ENCODE results near the gene VPS35L. TPM values are rescaled to one million over a fixed set of nuclear protein-coding genes. Genes with fewer than 3 reads are reported as not detected.

The VPS35L gene
- total and polyA plus RNA-seq, 2 experiments from 2014 or later: 47.5 to 52.8 TPM

GRCh38 chr16:19708296-19709205, 153.0 kb downstream of the VPS35L start:
- H3K9me3 ChIP-seq (ENCODE audit: low read depth): no peaks in the 10 kb centered on the region
- H3K27ac ChIP-seq: no peak overlapping the region
- no peak overlapping the region for H3K4me3 ChIP-seq
- H3K36me3 ChIP-seq (replicated peaks; ENCODE audit: insufficient read depth, low read depth): no peaks in the 10 kb centered on the region
- no peaks in the 10 kb centered on the region for H3K4me1 ChIP-seq (ENCODE audit: insufficient read depth)
- peaks cover 9% of the 10 kb centered on the region for H3K79me2 ChIP-seq
- no peaks in the 10 kb centered on the region for H4K20me1 ChIP-seq (ENCODE audit: insufficient read depth, poor library complexity, severe bottlenecking)
- no peak for TF ChIP-seq CTCF (IDR thresholded peaks at IDR 0.05; ENCODE audit: poor library complexity)
- TF ChIP-seq EZH2phosphoT487 (IDR thresholded peaks at IDR 0.05; ENCODE audit: low read depth, severe bottlenecking, unreplicated experiment): no peak
- TF ChIP-seq EZH2 (IDR thresholded peaks at IDR 0.05; ENCODE audit: borderline replicate concordance): no peak
- WGBS (ENCODE audit: low lambda C conversion rate, missing lambda C conversion rate): 74% methylated on average over 17 of the region's 18 CpGs
- H3K9me2 ChIP-seq (replicated peaks; ENCODE audit: insufficient read depth): no peaks in the 10 kb centered on the region
- no peaks in the 10 kb centered on the region for H3K27me3 ChIP-seq
- no peak overlapping the region for H3K4me2 ChIP-seq
- no peak for DNase-seq (ENCODE audit: low spot score)
- H2AFZ ChIP-seq: no peak overlapping the region

GRCh38 chr16:19709381-19710136, 154.1 kb downstream of the VPS35L start:
- Histone ChIP-seq H3K27ac (no peak overlapping the region), H4K20me1 (ENCODE audit: insufficient read depth, poor library complexity, severe bottlenecking) (no peaks in the 10 kb centered on the region), H2AFZ (no peak overlapping the region), H3K9me2 (replicated peaks; ENCODE audit: insufficient read depth) (no peaks in the 10 kb centered on the region), H3K79me2 (peaks cover 19% of the 10 kb centered on the region), H3K4me3 (no peak overlapping the region), H3K9me3 (ENCODE audit: low read depth) (no peaks in the 10 kb centered on the region), H3K4me1 (ENCODE audit: insufficient read depth) (no peaks in the 10 kb centered on the region), H3K4me2 (no peak overlapping the region), H3K36me3 (replicated peaks; ENCODE audit: insufficient read depth, low read depth) (no peaks in the 10 kb centered on the region), H3K27me3 (no peaks in the 10 kb centered on the region)
- WGBS (ENCODE audit: low lambda C conversion rate, missing lambda C conversion rate): 95% methylated on average over 22 of the region's 22 CpGs
- DNase-seq (ENCODE audit: low spot score): no peak
- no peak for TF ChIP-seq CTCF (IDR thresholded peaks at IDR 0.05; ENCODE audit: poor library complexity)
- no peak for TF ChIP-seq EZH2 (IDR thresholded peaks at IDR 0.05; ENCODE audit: borderline replicate concordance)
- TF ChIP-seq EZH2phosphoT487 (IDR thresholded peaks at IDR 0.05; ENCODE audit: low read depth, severe bottlenecking, unreplicated experiment): no peak

- H2AFZ ChIP-seq: no peak overlapping the region
- TF ChIP-seq EZH2phosphoT487 (IDR thresholded peaks at IDR 0.05; ENCODE audit: low read depth, severe bottlenecking, unreplicated experiment) (no peak), EZH2 (IDR thresholded peaks at IDR 0.05; ENCODE audit: borderline replicate concordance) (no peak), CTCF (IDR thresholded peaks at IDR 0.05; ENCODE audit: poor library complexity) (no peak)
- H3K27ac ChIP-seq: no peak overlapping the region
- no peaks in the 10 kb centered on the region for H3K4me1 ChIP-seq (ENCODE audit: insufficient read depth)
- no peak overlapping the region for H3K4me2 ChIP-seq
- H3K79me2 ChIP-seq: peaks cover 26% of the 10 kb centered on the region
- 84% methylated on average over 23 of the region's 23 CpGs for WGBS (ENCODE audit: low lambda C conversion rate, missing lambda C conversion rate)
- H3K9me3 ChIP-seq (ENCODE audit: low read depth): no peaks in the 10 kb centered on the region
- H4K20me1 ChIP-seq (ENCODE audit: insufficient read depth, poor library complexity, severe bottlenecking): no peaks in the 10 kb centered on the region
- DNase-seq (ENCODE audit: low spot score): no peak
- H3K9me2 ChIP-seq (replicated peaks; ENCODE audit: insufficient read depth): no peaks in the 10 kb centered on the region
- no peak overlapping the region for H3K4me3 ChIP-seq
- H3K36me3 ChIP-seq (replicated peaks; ENCODE audit: insufficient read depth, low read depth): no peaks in the 10 kb centered on the region
- no peaks in the 10 kb centered on the region for H3K27me3 ChIP-seq
Observed at GRCh38 chr16:19710191-19710908, 154.8 kb downstream of the VPS35L start.

All from hepatocyte (in vitro differentiated cells).